Fibroblast of pulmonary artery (primary cell): ENCODE results near the gene IKBIP.
"Not testable (repeated sequence)": the region's sequence is repeated elsewhere in the genome, so short reads cannot be mapped to it uniquely, and the experiment has no call there.

ENCODE experiments used
- DNase-seq: peaks from one replicate; pipeline ENCODE4 v3.0.0-alpha.2; 2010; ENCODE audit warnings: low read depth
- H3K4me3 ChIP-seq: replicated peaks from 2 replicates; pipeline ENCODE4 v1.5.1; 2011; ENCODE audit warnings: low read depth, mild to moderate bottlenecking, control low read depth, low read length, moderate library complexity
- CTCF ChIP-seq: IDR thresholded peaks from 2 replicates; pipeline ENCODE4 v1.5.1; 2011; ENCODE audit warnings: mild to moderate bottlenecking, control low read depth, low read length, inconsistent platforms; ENCODE audit errors: missing control alignments

Gene IKBIP

GRCh38 chr12:98653866-98654493, 9.4 kb upstream of the IKBIP start:
- no peak overlapping the region for H3K4me3 ChIP-seq
- TF ChIP-seq CTCF = peak; percentile 65
- DNase-seq = peak; percentile 81

- TF ChIP-seq CTCF = no peak
- DNase-seq = no peak
- no peak overlapping the region for H3K4me3 ChIP-seq
Measured at GRCh38 chr12:98651328-98651727, 6.7 kb upstream of the IKBIP start.

DNA sequence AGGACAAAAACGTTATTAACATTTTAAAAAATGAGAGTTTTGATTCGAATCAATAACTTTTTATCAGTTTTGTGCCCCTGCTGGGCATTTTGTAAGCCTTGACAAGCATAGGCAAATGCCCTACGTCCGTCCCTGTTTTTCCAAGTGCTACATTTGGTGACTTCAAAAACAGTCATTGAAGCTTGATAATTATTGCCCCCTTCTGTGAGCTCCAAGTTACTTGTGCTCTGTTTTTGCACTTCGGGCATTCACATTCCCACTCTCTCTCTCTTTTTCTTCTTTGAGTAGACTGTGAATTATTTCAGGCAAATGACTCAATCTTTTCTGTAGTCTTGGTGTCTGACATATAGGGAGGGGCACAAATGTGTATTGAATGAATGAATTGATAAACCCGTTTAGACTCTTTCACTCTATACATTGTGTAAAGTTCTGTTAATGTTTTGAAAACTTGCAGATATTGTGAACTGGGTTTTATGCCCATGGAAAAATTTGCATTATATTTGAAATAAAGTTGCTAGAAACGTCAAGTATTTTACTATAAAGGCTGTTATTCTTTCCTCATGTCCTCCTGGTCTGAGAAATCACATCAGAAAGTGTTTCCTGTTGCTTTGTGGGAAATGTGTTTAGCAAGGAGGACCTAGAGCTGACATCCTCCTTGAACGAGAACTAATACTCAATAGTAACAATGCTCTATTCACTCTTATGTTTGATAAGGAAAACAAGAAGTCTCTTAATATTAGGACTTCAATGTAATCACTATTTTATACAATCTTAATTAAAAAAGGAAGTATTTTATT, 1.9 kb upstream of the IKBIP start:
- peak overlapping the region; percentile 69 for H3K4me3 ChIP-seq
- peak; percentile 29 for DNase-seq
- TF ChIP-seq CTCF = no peak

DNA sequence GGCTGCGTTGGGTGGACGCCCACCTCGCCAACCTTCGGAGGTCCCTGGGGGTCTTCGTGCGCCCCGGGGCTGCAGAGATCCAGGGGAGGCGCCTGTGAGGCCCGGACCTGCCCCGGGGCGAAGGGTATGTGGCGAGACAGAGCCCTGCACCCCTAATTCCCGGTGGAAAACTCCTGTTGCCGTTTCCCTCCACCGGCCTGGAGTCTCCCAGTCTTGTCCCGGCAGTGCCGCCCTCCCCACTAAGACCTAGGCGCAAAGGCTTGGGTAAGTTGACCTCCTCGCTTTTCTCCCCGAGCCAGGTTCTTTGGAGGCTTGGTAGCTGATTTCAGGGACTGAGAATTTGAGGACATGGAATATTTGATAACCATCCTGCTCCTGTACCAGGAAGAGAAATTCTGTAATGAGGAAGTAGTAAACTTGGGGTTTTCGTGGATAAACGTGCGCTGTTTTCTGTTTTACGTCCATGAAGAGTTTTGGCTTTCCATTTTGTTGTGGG, 1.0 kb upstream of the IKBIP start:
- peak overlapping the region; percentile 69 for H3K4me3 ChIP-seq
- no peak for TF ChIP-seq CTCF
- DNase-seq = peak; percentile 11

- TF ChIP-seq CTCF = no peak
- H3K4me3 ChIP-seq = peak overlapping the region; percentile 69
- DNase-seq = no peak
Measured at GRCh38 chr12:98644433-98644711, 216 bp downstream of the IKBIP start.

DNA sequence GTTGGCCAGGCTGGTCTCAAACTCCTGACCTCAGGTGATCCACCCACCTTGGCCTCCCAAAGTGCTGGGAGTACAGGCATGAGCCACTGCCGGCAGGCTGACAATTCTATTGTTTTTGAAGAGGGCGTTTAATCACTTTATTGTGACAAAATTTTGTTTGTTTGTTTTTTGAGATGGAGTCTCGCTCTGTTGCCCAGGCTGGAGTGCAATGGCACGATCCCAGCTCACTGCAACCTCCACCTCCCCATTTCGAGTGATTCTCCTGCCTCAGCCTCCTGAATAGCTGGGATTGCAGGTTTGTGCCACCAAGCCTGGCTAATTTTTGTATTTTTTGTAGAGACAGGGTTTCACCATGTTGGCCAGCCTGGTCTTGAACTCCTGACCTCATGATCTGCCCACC, 1.8 kb downstream of the IKBIP start:
- peak overlapping the region; percentile 69 for H3K4me3 ChIP-seq
- DNase-seq = not testable (repeated sequence)

- no peak overlapping the region for H3K4me3 ChIP-seq
- DNase-seq = no peak
- TF ChIP-seq CTCF = no peak
Measured at GRCh38 chr12:98639491-98639890, 5.1 kb downstream of the IKBIP start.
